SU-DHL-6 (cell line): ENCODE results near the gene RPL41.

Source experiments
- H2AFZ ChIP-seq: fragments of 200-600 bp; sonication (generic); 2 replicates; pipeline ENCODE4 v1.6.1; 2014; ENCODE audit warnings: low read depth, mild to moderate bottlenecking, moderate library complexity, mixed read lengths, antibody characterized with exemption, low read length; ENCODE audit not compliant: severe bottlenecking
- H3F3A ChIP-seq: fragments of 200-600 bp; shearing (Covaris generic); 2 replicates; pipeline ENCODE4 v1.6.0; 2016; ENCODE audit warnings: antibody characterized with exemption, mild to moderate bottlenecking; ENCODE audit not compliant: insufficient read depth
- H3K27ac ChIP-seq: fragments of 200-600 bp; sonication (generic); 2 replicates; pipeline ENCODE4 v1.5.1; 2016; ENCODE audit warnings: low read depth, mild to moderate bottlenecking, low read length, moderate library complexity, mixed read lengths
- H3K27me3 ChIP-seq: fragments of 200-600 bp; sonication (generic), shearing (Covaris generic); 2 replicates; pipeline ENCODE4 v1.6.0; 2014; ENCODE audit warnings: mild to moderate bottlenecking, low read length
- H3K36me3 ChIP-seq: fragments of 200-600 bp; sonication (generic); 2 replicates; pipeline ENCODE4 v1.6.1; 2014; ENCODE audit warnings: mild to moderate bottlenecking, low read length, mixed read lengths
- H3K4me2 ChIP-seq: fragments of 300-600, 200-600 bp; shearing (Covaris generic), sonication (generic); 2 replicates; pipeline ENCODE4 v1.6.0; 2014; ENCODE audit warnings: low read length, low read depth, mild to moderate bottlenecking; ENCODE audit not compliant: poor library complexity, severe bottlenecking
- H3K4me3 ChIP-seq: fragments of 200-600 bp; sonication (generic); 2 replicates; pipeline ENCODE4 v1.5.1; 2014; ENCODE audit warnings: antibody characterized with exemption, low read length, mild to moderate bottlenecking, mixed read lengths; ENCODE audit not compliant: insufficient read depth, poor library complexity, severe bottlenecking
- H3K79me2 ChIP-seq: fragments of 200-600 bp; sonication (generic); 2 replicates; pipeline ENCODE4 v1.6.1; 2014; ENCODE audit warnings: mild to moderate bottlenecking, low read length, moderate library complexity; ENCODE audit not compliant: insufficient read depth
- H3K9ac ChIP-seq: fragments of 200-600 bp; sonication (generic); 2 replicates; pipeline ENCODE4 v1.7.0; 2014; ENCODE audit warnings: mild to moderate bottlenecking, low read length
- H3K9me2 ChIP-seq: fragments of 200-600 bp; sonication (generic); replicated peaks from 2 replicates; pipeline ENCODE4 v1.6.1; 2014; ENCODE audit warnings: low read length; ENCODE audit not compliant: insufficient read depth
- H3K9me3 ChIP-seq: fragments of 200-600 bp; sonication (generic); 2 replicates; pipeline ENCODE4 v1.6.1; 2014; ENCODE audit warnings: low read length, mixed read lengths; ENCODE audit not compliant: insufficient read depth
- H4K20me1 ChIP-seq: fragments of 200-600 bp; sonication (generic); 2 replicates; pipeline ENCODE4 v1.6.1; 2014; ENCODE audit warnings: low read depth, mild to moderate bottlenecking, antibody characterized with exemption, low read length, moderate library complexity, mixed read lengths
- CTCF ChIP-seq: fragments of 200-600 bp; sonication (generic); IDR thresholded peaks from one replicate; pipeline ENCODE4 v1.5.1; 2017; ENCODE audit warnings: antibody characterized with exemption, mild to moderate bottlenecking, low read length, moderate library complexity; ENCODE audit not compliant: insufficient read depth, poor library complexity, severe bottlenecking
- EZH2phosphoT487 ChIP-seq: fragments of 200-600 bp; sonication (generic), shearing (Covaris generic); conservative IDR thresholded peaks from 2 replicates; pipeline ENCODE4 v1.6.1; 2018; ENCODE audit warnings: mild to moderate bottlenecking, antibody characterized with exemption, low read length, moderate library complexity, mixed read lengths

The RPL41 gene

GRCh38 chr12:56161690-56162351 lies 45.4 kb downstream of the RPL41 start:
- Histone ChIP-seq H3K4me3 (no peak overlapping the region), H3K36me3 (0 out of 2 replicates have a peak, but pooled peaks cover 4% of the 10 kb centered on the region), H3K9ac (no peak overlapping the region), H3K4me2 (no peak overlapping the region), H3K9me3 (no peaks in the 10 kb centered on the region), H3K9me2 (no peaks in the 10 kb centered on the region), H3F3A (peaks cover 35% of the 10 kb centered on the region), H2AFZ (no peak overlapping the region), H3K27ac (no peak overlapping the region), H3K27me3 (no peaks in the 10 kb centered on the region), H4K20me1 (no peaks in the 10 kb centered on the region), H3K79me2 (peaks cover 22% of the 10 kb centered on the region)
- TF ChIP-seq EZH2phosphoT487 (no peak), CTCF (no peak)

- Histone ChIP-seq H3F3A (peaks cover 35% of the 10 kb centered on the region), H3K36me3 (0 out of 2 replicates have a peak, but pooled peaks cover 4% of the 10 kb centered on the region), H3K4me2 (no peak overlapping the region), H3K79me2 (peaks cover 22% of the 10 kb centered on the region), H3K9ac (no peak overlapping the region), H3K27me3 (no peaks in the 10 kb centered on the region), H3K4me3 (no peak overlapping the region), H3K9me2 (no peaks in the 10 kb centered on the region), H3K27ac (no peak overlapping the region), H3K9me3 (no peaks in the 10 kb centered on the region), H2AFZ (no peak overlapping the region), H4K20me1 (no peaks in the 10 kb centered on the region)
- TF ChIP-seq CTCF (no peak), EZH2phosphoT487 (no peak)
Measured at GRCh38 chr12:56162468-56163290, 46.2 kb downstream of the RPL41 start.

- Histone ChIP-seq H3K4me2 (no peak overlapping the region), H3K79me2 (peaks cover 16% of the 10 kb centered on the region), H3F3A (peaks cover 30% of the 10 kb centered on the region), H3K36me3 (0 out of 2 replicates have a peak, but pooled peaks cover 4% of the 10 kb centered on the region), H3K27ac (no peak overlapping the region), H3K4me3 (no peak overlapping the region), H3K27me3 (no peaks in the 10 kb centered on the region), H3K9me3 (no peaks in the 10 kb centered on the region), H3K9ac (no peak overlapping the region), H2AFZ (no peak overlapping the region), H4K20me1 (no peaks in the 10 kb centered on the region), H3K9me2 (no peaks in the 10 kb centered on the region)
- TF ChIP-seq CTCF: no peak
- TF ChIP-seq EZH2phosphoT487: no peak
Measured at GRCh38 chr12:56163533-56164344, 47.3 kb downstream of the RPL41 start.
